Adipose tissue (tissue), 3 donors: ENCODE measurements around the gene DYNC1H1. TPM values are rescaled to one million over a fixed set of nuclear protein-coding genes. Genes with fewer than 3 reads are reported as not detected.
A peak's percentile ranks its signal among the peaks of the same experiment; 100 is the strongest.

ENCODE experiments used
- H3K27ac ChIP-seq: one replicate; pipeline ENCODE4 v1.5.1; 2013; ENCODE audit warnings: low read depth, low read length
- WGBS, 3 donors: extraction: QIAGEN DNeasy Blood & Tissue Kit; methylation state at CpG; one replicate each; pipeline ENCODE4 v1.1.7; 2013; 5-methylcytosine and 5-hydroxymethylcytosine counted together
- polyA plus RNA-seq, 3 donors: library from polyadenylated mRNA; stranded (reverse); fragments of 200-250 nt; gene quantifications; one replicate each; pipeline ENCODE4 v1.2.3, GENCODE V29; 2013
- donor health status: healthy with polysubstance abuse.
- donor health status: Bipolar disorder and iron deficiency.
- donor health status: healthy.

Gene DYNC1H1
- polyA plus RNA-seq, 3 donors = 62.7 to 161 (median 92.1) TPM

DNA sequence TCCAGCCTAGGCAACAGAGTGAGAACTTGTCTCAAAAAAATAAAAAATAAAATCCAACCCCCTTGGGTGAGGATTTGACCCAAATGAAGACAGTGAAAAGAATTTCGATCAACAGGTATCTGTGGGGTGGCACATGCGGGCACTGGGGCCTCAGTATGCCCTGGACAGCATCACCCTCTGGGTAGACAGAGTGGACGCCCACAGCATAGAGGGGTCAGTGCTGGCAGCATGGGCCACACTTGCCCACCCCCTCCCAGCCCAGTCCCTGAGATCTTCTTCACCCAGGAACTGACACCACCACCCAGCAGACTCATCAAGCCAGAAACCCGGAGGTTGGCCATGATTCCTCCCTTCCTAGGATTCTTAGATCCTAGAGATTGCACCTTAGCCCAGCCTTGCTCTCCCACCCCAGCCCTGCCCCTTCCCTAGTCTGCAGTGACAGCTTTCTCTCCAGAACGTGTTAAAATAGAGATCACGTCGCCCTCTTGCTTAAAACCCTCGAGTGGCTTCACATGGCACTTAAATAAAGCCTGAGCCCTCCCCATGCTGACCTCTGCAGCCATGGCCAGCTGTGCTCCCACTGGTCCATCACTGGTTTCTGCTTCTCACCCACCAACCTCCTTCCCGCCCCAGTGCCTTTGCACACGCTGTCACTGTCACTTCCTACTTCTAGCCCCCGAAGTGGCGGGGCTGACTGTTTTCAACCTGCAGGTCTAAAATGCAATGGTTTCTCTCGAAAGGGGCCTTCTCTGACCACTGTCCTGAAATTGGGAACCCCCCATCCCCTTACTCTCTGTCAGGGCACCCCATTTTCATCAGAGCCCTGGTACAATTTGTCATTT lies 26.2 kb upstream of the DYNC1H1 start:
- H3K27ac ChIP-seq = no peak overlapping the region
- WGBS, 3 donors = 57 to 65% (median 61%) methylated on average over 13 of the region's 13 CpGs

DNA sequence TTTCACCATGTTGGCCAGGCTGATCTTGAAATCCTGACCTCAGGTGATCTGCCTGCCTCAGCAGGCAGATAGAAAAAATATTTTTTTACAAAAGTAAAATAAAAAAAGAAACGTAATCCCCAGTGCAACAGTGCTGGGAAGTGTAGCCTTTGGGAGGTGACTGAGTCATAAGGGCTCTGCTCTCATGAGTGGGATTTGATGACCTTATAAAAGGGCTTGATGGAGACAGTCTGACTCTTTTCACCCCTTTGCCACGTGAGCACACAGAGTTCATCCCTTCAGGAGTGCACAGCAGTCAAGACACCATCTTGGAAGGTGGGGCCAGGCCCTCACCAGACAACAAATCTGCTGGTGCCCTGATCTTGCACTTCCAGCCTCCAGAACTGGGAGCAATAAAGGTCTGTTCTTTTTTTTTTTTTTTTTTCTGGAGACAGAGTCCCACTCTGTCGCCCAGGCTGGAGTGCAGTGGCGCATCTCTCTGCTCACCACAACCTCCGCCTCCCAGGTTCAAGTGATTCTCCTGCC lies 24.7 kb upstream of the DYNC1H1 start:
- no peak overlapping the region for H3K27ac ChIP-seq
- 74 to 79% (median 77%) methylated on average over 5 of the region's 5 CpGs for WGBS, 3 donors

DNA sequence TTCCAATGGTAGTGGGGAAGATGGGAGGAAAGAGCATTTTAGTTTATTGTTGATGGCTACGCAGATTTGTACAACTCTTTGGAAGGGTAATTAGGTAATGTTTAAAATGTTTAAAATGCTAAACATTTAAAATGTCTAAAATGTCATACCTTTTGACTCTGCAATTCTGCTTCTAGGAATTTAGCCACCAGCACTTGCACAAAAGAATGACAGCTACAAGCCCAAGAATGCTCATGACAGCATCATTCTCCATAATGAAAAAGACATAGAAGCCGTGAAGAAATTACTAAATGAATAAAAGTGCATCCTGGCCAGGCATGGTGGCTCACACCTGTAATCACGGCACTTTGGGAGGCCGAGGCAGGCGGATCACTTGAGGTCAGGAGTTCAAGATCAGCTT lies 19.9 kb upstream of the DYNC1H1 start:
- no peak overlapping the region for H3K27ac ChIP-seq

DNA sequence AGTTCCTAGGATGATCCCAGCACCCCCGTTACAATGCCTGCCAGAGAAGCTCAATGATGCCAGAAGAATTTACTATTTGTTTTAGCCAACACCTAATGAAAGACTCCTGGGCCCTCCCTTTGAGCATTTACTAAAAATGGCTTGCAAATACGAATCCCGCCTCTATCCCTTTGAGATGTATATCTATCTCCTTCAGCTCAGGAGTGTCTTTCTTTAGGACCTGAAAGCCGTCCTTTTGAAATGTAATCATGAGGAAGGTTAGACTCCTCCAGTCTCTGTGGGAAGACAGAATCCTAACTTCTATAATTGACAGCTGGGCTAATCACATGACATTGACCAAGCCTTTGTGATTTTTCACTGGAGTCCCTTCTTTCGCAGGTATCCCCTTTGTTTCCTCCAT lies 19.2 kb upstream of the DYNC1H1 start:
- no peak overlapping the region for H3K27ac ChIP-seq
- WGBS, 3 donors = 10 to 21% (median 18%) methylated on average over 5 of the region's 5 CpGs

More for the DNA sequence above, 19.9 kb upstream of the DYNC1H1 start:
- 69 to 70% (median 70%) methylated on average over 5 of the region's 5 CpGs for WGBS, 3 donors

DNA sequence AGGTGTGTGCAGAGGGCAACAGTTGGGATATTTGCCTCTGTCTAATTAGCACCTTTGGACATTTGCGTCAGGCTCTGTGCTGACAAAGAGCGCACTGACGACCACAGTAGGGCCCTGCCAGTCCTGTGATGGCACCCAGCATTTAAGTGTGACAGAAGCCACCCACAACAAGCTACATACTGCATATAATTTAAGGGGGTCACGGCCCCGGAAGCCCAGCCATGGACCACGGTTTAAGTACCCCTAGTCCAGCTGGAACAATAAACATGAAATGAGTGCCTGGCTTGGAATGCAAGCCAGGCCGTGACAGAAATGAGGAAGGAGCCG lies 16.8 kb upstream of the DYNC1H1 start:
- WGBS, 3 donors = 5 to 11% (median 8%) methylated on average over 8 of the region's 8 CpGs
- H3K27ac ChIP-seq = no peak overlapping the region

DNA sequence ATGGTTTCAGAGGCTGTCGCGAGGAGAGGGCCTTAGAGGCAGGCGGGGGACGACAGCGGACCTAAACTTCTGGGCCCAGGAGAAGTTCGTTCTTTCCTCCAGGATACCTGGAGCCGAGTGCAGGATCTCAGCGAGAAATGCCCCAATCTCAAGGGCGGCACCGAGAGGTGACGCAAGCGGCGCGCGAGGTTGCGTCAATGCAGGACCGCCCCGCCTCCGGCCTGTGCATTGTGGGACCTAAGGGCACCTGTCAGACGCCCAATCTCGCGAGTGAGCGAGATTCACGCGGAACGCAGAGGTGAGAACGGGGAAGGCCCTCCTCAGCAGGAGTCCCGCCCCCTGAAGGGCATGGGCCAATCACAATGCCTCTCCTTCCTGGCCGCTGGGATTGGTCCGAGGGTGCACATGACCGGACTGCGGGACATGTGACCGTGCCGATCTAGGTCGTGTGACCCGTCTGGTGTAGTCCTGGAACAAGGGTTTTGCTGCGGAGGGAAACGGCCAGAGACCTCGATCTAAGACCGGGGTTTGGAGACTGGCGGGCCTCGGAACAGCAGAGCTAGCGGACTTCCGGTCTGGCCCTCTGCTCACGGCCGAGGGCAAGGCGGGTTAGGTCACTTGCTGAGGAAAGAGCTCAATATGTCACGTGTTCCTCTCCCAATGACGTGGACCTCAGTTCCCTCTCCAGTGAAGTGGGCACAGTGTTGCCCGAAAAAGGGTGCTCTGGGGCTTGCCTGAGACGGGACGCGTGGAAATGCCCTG lies 16.3 kb upstream of the DYNC1H1 start:
- H3K27ac ChIP-seq = peak overlapping the region; percentile 46
- WGBS, 3 donors = 0% methylated on average over 53 of the region's 53 CpGs

DNA sequence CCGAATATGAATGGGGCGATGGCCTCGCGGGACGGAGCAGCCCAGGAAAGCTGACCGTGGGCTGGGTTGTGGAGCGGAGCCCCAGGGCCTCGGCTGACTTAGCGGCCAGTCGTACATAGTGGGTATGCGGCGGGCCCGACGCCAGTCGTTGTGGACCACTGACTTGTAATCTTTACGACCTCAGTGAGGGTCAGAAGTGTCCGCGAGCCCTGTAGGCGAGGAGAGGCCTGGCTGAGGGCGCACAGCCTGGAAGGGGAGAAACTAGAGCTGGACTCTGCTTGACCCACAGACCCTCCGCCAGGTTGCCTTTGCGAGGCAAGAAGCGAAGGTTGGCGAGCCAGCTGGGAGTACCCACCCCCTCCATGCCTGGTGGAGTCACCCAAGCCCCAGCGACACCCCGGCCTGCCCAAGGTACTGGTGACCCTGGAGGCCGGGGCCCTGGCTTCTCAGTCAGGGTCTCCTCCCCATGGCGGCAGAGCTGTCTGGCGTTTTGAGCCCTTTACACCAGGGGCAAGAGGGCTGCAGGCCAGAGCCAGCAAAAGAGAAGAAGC lies 15.6 kb upstream of the DYNC1H1 start:
- 4 to 8% (median 4%) methylated on average over 29 of the region's 29 CpGs for WGBS, 3 donors
- H3K27ac ChIP-seq = peak overlapping the region; percentile 46

DNA sequence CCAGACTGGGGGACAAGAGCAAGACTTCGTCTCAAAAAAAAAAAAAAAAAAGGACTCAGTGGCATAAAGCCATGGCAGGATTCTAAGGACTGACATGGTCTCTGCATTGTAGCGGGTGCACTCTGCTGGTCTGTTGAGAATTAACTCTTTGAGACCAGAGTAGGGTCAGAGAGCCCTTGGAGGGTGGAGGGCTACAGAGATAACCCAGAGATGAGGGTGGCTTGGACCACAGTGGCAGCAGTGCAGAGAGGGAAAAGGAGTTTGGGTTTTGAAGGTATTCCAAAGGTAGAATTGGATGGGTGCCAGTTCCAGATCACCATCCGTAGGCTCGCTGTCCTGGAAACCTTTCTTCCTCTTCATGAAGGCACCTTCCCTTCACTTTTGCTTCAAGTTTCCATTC lies 14.3 kb upstream of the DYNC1H1 start:
- WGBS, 3 donors = 52 to 72% (median 66%) methylated on average over 4 of the region's 4 CpGs
- no peak overlapping the region for H3K27ac ChIP-seq

DNA sequence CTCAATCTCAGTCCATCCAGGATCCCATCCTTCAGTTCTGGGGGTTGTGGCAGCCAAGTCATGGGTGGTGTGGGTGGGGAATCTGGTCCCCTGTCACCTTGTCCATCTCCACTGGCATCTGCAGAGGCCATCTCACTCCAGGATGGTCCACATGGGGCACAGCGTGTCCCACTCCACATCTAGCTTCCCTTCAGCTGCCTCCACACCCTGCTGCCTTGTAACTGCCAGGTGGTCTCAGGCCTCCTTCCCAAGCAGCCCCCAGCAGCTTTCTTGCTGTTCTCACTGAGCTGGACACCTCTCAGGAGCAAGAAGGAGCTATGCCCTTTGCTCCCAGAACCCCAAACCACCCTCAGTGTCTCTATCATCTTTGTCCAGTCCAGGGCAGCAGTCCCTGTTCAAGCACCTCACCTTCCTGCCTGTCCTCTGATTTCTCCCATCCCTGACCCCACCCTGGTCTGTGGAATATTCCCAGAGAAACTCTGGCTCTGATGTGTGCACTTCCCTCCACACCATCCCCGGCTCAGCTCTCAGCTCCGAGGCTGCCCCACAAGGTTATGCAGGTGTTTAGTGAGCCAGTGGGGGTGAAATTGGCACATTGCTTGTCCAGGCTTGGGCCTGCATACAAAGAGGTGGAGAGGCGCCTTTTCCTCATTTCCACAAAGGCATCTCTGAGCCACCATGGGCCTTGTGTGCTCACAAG lies 13.7 kb upstream of the DYNC1H1 start:
- no peak overlapping the region for H3K27ac ChIP-seq
- 56 to 86% (median 77%) methylated on average over 4 of the region's 4 CpGs for WGBS, 3 donors

DNA sequence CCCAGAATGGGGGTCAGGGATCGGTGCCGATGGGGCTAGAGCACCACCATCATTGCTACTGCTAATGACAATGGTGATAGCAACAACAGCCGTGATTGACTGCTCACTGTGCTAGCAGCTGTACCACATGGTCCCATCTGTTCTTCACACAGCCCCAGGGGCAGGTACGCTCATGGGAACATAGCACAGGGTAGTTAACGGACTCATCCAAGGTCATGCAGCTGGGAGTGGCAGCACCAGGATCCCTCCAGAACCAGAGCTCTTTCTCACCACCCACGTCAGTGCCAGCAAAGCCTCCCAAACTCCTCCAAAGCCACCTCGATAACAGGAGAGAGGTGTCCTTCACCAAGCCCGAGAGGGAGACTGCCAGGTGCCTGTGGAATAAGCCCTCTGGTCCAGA lies 11.2 kb upstream of the DYNC1H1 start:
- H3K27ac ChIP-seq = no peak overlapping the region
- WGBS, 3 donors = 25 to 81% (median 78%) methylated on average over 8 of the region's 8 CpGs

DNA sequence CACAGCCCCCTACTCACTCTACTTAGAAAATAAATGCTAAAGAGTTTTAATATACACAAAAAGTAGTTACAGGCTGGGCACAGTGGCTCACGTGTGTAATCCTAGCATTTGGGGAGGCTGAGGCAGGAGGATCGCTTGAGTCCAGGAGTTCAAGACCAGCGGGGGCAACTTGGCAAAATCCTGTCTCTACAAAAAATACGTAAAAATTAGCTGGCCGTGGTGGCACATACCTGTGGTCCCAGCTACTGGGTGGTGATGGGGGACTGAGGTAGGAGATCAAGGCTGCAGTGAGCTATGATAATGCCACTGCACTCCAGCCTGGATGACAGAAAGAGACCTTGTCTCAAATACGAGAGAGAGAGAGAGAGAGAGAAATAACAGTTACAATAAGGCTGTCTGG lies 9.9 kb upstream of the DYNC1H1 start:
- no peak overlapping the region for H3K27ac ChIP-seq
- WGBS, 3 donors = 90 to 93% (median 92%) methylated on average over 6 of the region's 6 CpGs

DNA sequence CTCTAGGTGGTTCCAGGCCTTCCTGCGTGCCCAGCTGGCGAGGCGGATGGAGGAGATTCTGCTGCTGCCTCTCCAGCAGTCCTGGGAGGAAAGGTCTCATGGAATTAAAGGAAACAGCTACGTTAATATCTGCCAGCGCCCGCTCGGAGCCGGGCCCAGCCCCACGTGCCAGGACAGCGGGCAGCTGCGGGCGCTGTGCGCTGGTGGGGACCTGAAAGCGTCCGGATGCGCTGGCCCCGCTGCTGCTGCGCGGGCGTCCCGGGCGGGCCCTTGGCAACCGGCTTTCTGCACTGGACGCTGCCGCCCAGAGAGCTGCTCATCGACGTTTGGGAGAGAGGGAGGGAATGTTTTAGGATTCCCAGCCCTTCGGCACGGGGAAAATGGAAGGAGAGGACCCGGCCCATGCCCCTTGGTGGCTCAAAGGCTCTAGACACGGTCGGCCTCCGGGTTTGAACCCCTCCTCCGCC lies 8.6 kb upstream of the DYNC1H1 start:
- 76 to 80% (median 78%) methylated on average over 34 of the region's 34 CpGs for WGBS, 3 donors
- H3K27ac ChIP-seq = no peak overlapping the region

DNA sequence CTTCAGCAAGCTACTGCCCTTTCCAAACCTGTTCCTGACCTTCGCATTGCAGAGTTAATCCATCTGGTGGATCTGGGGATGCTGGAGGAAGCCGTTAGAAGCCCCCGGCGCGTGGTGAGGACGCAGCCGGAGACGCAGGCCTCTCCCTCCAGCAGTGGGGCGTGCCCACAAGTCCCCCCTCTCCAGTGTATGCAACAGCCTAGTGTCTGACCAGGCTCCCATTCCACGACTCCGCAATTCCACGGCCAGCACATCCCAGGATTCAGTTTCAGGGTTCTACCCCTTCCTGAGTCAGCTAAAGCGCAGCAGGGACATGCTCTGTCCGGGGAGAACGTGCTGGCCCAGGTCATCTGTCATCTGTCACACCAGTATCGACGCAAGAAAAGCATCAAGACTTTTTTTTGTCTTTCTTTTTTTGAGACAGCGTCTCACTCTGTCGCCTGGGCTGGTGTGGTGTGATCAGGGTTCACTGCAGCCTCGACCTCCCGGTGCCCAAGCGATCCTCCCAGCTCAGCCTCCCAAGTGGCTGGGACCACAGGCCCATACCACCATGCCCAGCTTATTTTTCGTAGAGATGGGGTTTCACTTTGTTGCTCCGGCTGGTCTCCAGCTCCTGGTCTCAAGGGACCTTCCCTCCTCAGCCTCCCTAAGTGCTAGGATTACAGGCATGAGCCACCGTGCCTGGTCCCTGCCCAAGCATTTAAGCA lies 8.0 kb upstream of the DYNC1H1 start:
- WGBS, 3 donors = 81 to 84% (median 84%) methylated on average over 25 of the region's 25 CpGs

DNA sequence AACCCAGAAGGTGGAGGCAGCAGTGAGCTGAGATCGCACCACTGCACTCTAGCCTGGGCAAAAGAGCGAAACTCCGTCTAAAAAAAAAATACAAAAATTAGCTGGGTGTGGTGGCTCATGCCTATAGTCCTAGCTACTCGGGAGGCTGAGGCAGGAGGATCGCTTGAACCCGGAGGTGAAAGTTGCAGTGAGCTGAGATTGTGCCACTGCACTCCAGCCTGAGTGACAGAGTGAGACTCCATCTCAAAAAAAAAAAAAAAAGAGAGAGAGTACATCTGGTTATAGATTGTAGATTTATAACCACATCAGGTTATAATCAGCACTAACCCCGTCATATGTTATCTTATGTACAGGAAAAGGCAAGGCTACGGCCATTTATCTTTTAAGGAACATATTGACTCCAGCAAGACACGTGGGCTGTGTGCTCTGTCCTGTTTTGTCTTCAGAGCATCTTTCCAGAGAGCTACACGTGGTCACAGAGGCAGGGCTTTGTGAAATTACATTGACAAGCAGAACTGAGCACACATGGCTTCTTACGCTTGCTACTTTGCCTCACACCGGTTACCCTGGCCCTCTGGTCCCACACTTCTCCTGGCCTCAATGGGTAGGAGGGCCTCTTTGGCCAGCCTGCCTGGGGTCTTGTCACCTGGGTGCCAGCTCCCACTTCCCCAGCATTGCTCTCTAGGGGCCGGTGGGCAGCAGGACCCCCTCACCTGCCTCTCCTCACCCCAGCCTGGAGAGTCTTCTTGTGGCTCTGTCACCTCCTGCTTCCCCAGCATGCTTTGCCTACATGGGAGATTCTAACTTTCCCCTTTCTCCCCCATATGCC lies 6.8 kb upstream of the DYNC1H1 start:
- WGBS, 3 donors = 82 to 88% (median 88%) methylated on average over 13 of the region's 13 CpGs
- H3K27ac ChIP-seq = no peak overlapping the region

More for the DNA sequence above, 8.0 kb upstream of the DYNC1H1 start:
- no peak overlapping the region for H3K27ac ChIP-seq

DNA sequence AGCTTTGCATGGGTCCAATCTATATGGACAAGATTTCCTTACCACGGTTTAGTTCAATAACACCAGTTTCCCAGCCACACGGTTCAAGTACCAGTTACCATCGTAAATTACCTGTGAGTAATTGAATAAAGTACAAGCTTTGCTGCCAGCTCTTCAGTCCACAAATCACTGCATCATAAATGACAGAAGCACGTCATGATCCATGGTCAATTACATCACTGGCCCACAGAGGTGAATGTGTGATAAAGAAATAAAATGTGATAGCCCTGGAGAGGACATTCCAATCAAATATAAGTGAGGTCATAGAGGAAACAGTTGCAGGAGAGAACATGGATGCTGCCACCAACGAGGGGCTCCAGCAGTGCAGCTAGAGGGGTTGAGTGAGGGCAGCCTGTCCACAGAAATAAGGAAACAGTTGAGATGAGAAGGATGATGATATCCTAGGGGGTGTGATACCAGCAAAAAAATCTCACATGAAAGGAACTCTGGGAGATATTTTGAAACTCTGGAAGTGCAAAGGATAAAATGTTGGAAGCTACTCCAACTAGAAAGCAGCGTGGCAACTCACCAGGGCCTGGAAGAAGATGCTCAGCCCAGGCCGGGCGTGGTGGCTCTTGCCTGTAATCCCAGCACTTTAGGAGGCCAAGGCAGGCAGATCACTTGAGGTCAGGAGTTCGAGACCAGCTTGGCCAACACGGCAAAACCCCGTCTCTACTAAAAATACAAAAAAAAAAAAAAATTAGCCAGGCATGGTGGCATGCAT lies 5.8 kb upstream of the DYNC1H1 start:
- no peak overlapping the region for H3K27ac ChIP-seq
- 73 to 84% (median 81%) methylated on average over 11 of the region's 11 CpGs for WGBS, 3 donors

DNA sequence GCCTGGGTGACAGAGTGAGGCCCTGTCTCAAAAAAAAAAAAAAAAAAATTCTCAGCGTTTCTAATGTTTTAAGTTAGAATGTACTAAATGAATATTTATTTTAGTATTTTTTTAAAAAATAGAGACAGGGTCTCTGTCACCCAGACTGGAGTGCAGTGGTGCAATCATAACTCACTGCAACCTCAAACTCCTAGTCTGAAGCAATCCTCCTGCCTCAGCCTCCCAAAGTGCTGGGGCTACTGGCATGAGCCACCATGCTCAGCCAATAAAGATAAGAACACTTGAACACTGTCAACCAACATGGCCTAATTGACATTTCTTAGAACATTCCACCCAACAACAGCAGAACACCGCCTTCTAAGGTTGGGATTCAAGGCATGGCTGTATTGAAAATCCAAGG lies 5.1 kb upstream of the DYNC1H1 start:
- 87 to 93% (median 90%) methylated on average over 2 of the region's 2 CpGs for WGBS, 3 donors
- H3K27ac ChIP-seq = no peak overlapping the region

DNA sequence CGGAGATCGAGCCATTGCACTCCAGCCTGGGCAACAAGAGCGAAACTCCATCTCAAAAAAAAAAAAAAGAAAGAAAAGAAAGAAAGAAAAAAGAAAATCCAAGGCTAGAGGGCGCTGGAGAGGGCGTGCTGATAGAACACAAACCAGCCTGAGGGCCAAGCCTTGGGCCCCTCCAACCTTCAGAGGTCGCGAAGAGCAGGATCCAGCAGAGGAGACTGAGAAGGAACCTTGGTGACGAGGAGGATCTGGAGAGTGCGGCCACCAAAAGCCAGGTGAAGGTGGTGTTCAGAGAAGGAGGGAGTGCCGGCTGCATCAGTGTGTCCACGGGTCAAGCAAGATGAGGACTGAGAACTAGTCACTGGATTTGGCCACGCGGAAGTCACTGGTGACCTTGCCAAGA lies 4.1 kb upstream of the DYNC1H1 start:
- H3K27ac ChIP-seq = no peak overlapping the region
- 46 to 54% (median 54%) methylated on average over 13 of the region's 13 CpGs for WGBS, 3 donors
